Activated naive CD4-positive, alpha-beta T cell treated with anti-CD3 and anti-CD28 coated beads, Interleukin-2, amount 50 U/mL, for 16 hours (primary cell): ENCODE results near the gene GRK1.

ENCODE experiments used
- DNase-seq: peaks from one replicate; pipeline ENCODE4 v3.0.0-alpha.2; 2020

GRK1 gene

GRCh38 chr13:113632706-113633484 lies 34.1 kb upstream of the GRK1 start:
- no peak for DNase-seq

GRCh38 chr13:113633485-113633873 lies 33.5 kb upstream of the GRK1 start:
- DNase-seq = no peak

GRCh38 chr13:113634279-113635047 lies 32.6 kb upstream of the GRK1 start:
- no peak for DNase-seq

- DNase-seq = no peak
Observed at GRCh38 chr13:113635048-113635420, 32.0 kb upstream of the GRK1 start.

GRCh38 chr13:113635709-113636108 lies 31.3 kb upstream of the GRK1 start:
- no peak for DNase-seq

GRCh38 chr13:113636266-113636963 lies 30.6 kb upstream of the GRK1 start:
- DNase-seq = no peak

- no peak for DNase-seq
Observed at GRCh38 chr13:113637262-113638160, 29.5 kb upstream of the GRK1 start.

- DNase-seq = no peak
Observed at GRCh38 chr13:113638173-113638746, 28.8 kb upstream of the GRK1 start.

GRCh38 chr13:113638806-113639205 lies 28.2 kb upstream of the GRK1 start:
- DNase-seq = no peak

GRCh38 chr13:113639616-113640262 lies 27.3 kb upstream of the GRK1 start:
- no peak for DNase-seq

- no peak for DNase-seq
Observed at GRCh38 chr13:113641426-113641825, 25.6 kb upstream of the GRK1 start.

GRCh38 chr13:113642563-113642962 lies 24.5 kb upstream of the GRK1 start:
- no peak for DNase-seq

GRCh38 chr13:113643593-113643992 lies 23.4 kb upstream of the GRK1 start:
- no peak for DNase-seq

GRCh38 chr13:113644800-113645199 lies 22.2 kb upstream of the GRK1 start:
- DNase-seq = no peak

- DNase-seq = no peak
Observed at GRCh38 chr13:113645329-113645728, 21.7 kb upstream of the GRK1 start.

GRCh38 chr13:113646376-113646775 lies 20.6 kb upstream of the GRK1 start:
- no peak for DNase-seq

GRCh38 chr13:113646921-113647340 lies 20.1 kb upstream of the GRK1 start:
- DNase-seq = no peak

GRCh38 chr13:113647351-113648215 lies 19.4 kb upstream of the GRK1 start:
- DNase-seq = no peak

- DNase-seq = no peak
Observed at GRCh38 chr13:113648216-113648610, 18.8 kb upstream of the GRK1 start.

GRCh38 chr13:113649212-113649611 lies 17.8 kb upstream of the GRK1 start:
- DNase-seq = no peak

- DNase-seq = no peak
Observed at GRCh38 chr13:113650275-113650674, 16.7 kb upstream of the GRK1 start.
